ENCODE data around the gene KLHL13.

DNA sequence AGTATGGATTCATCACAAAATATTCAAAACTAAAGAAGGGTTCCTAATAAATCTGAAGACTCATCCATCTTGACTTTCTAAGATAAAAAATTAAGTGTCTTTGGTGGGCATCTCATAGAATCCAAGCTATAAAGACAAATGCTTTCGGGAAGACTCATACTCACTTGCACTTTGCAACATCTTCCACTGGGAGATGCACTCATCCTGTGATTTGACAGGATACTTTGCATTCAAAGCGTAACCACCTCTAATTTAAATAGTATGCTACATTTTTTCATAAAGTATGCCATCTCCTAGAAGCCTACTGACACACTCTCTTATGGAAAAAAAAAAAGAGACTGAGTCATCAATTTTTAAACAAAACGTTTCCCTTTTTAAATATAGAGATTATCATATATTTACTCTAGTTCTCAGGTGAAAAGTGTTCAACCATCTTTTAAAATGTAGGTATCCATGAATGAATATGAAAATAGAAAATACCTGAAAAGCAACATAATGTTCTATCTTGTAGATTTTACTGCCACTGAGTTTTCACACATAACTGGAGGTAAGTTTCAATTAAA is 119.6 kb downstream of the KLHL13 start:
- TF ChIP-seq POLR2A (IDR thresholded peaks at IDR 0.05) (no peak), EP300 (IDR thresholded peaks at IDR 0.05) (no peak), POLR2AphosphoS5 (IDR thresholded peaks at IDR 0.05) (no peak)
- TF ChIP-seq, protein P1, sequence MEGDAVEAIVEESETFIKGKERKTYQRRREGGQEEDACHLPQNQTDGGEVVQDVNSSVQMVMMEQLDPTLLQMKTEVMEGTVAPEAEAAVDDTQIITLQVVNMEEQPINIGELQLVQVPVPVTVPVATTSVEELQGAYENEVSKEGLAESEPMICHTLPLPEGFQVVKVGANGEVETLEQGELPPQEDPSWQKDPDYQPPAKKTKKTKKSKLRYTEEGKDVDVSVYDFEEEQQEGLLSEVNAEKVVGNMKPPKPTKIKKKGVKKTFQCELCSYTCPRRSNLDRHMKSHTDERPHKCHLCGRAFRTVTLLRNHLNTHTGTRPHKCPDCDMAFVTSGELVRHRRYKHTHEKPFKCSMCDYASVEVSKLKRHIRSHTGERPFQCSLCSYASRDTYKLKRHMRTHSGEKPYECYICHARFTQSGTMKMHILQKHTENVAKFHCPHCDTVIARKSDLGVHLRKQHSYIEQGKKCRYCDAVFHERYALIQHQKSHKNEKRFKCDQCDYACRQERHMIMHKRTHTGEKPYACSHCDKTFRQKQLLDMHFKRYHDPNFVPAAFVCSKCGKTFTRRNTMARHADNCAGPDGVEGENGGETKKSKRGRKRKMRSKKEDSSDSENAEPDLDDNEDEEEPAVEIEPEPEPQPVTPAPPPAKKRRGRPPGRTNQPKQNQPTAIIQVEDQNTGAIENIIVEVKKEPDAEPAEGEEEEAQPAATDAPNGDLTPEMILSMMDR (IDR thresholded peaks at IDR 0.05): peak in 1 of 4 experiments; percentile 42

Data from gastroesophageal sphincter (tissue), 3 donors.